Caco-2 (cell line): ENCODE results near the gene FOXR1. TPM values are rescaled to one million over a fixed set of nuclear protein-coding genes. Genes with fewer than 3 reads are reported as not detected.
A peak's percentile ranks its signal among the peaks of the same experiment; 100 is the strongest.

Experiments
- BruUV-seq: library from RNA; stranded (reverse); fragments of 400-500 nt; replicated peaks from 2 replicates; lab custom pipeline; 2021; lab: Mats Ljungman, UMichigan
- CTCF ChIA-PET: fragments of 300-600 bp; sonication (Branson Sonifier 250); formaldehyde crosslinking; loops from one replicate; lab custom pipeline; 2022; ENCODE audit warnings: antibody characterized with exemption; lab: Charles Lee
- POLR2A ChIA-PET: fragments of 300-600 bp; sonication (Branson Sonifier 250); formaldehyde crosslinking; loops from one replicate; lab custom pipeline; 2022; ENCODE audit warnings: antibody characterized with exemption; lab: Charles Lee
- DNase-seq, 2 experiments: peaks; one replicate each; pipeline versions ENCODE4 v3.0.0 to v3.0.0-alpha.2; 2020 to 2022
- H3K27me3 ChIP-seq: replicated peaks from 2 replicates; pipeline ENCODE4 v1.6.0; 2011; ENCODE audit warnings: low read length; ENCODE audit not compliant: control insufficient read depth, insufficient read depth
- H3K36me3 ChIP-seq: 2 replicates; pipeline ENCODE4 v1.5.1; 2011; ENCODE audit warnings: low read length; ENCODE audit not compliant: control insufficient read depth, insufficient read depth
- H3K4me1 ChIP-seq: fragments of 250-450 bp; sonication (Bioruptor Pico); 2 replicates; pipeline ENCODE4 v1.5.1; 2020; ENCODE audit warnings: mild to moderate bottlenecking
- H3K4me3 ChIP-seq: 2 replicates; pipeline ENCODE4 v1.5.1; 2011; ENCODE audit warnings: low read depth, mild to moderate bottlenecking, control low read depth, low read length
- H3K9me3 ChIP-seq: fragments of 250-450 bp; sonication (Bioruptor Pico); 2 replicates; pipeline ENCODE4 v1.5.1; 2020; ENCODE audit warnings: mild to moderate bottlenecking, moderate library complexity
- H3K27ac Mint-ChIP-seq: one replicate; pipeline ENCODE4 v1.8.0; 2022; ENCODE audit warnings: mixed read lengths; ENCODE audit not compliant: unreplicated experiment
- H3K27me3 Mint-ChIP-seq: one replicate; pipeline ENCODE4 v1.8.0; 2022; ENCODE audit warnings: mixed read lengths; ENCODE audit not compliant: insufficient read depth, unreplicated experiment
- H3K36me3 Mint-ChIP-seq: one replicate; pipeline ENCODE4 v1.8.0; 2022; ENCODE audit warnings: mild to moderate bottlenecking, mixed read lengths; ENCODE audit not compliant: insufficient read depth, unreplicated experiment
- H3K4me1 Mint-ChIP-seq: one replicate; pipeline ENCODE4 v1.8.0; 2022; ENCODE audit warnings: low read depth, mixed read lengths; ENCODE audit not compliant: unreplicated experiment
- H3K4me3 Mint-ChIP-seq: one replicate; pipeline ENCODE4 v1.8.0; 2022; ENCODE audit warnings: mild to moderate bottlenecking, moderate library complexity, mixed read lengths; ENCODE audit not compliant: unreplicated experiment
- H3K9me3 Mint-ChIP-seq: one replicate; pipeline ENCODE4 v1.8.0; 2022; ENCODE audit warnings: mixed read lengths; ENCODE audit not compliant: unreplicated experiment
- CTCF ChIP-seq, 2 experiments: fragments of 200-600 bp in 1 of 2; IDR thresholded peaks; 1 replicate in 1 of 2; 2 replicates in 1 of 2; pipeline versions ENCODE4 v1.5.1 to v1.8.0; 2011 to 2022; ENCODE audit warnings: antibody characterized with exemption in 1 of 2, control low read depth in 1 of 2, inconsistent platforms in 1 of 2, low read depth in 1 of 2, low read length in 1 of 2, mild to moderate bottlenecking in 1 of 2, moderate library complexity in 1 of 2; ENCODE audit not compliant: insufficient read depth in 1 of 2, severe bottlenecking in 1 of 2, unreplicated experiment in 1 of 2
- intact Hi-C: fragments of 100-400 bp; cut with micrococcal nuclease; formaldehyde crosslinking; loops from one replicate; pipeline ENCODE4 v1.10.0; 2022; ENCODE audit not compliant: unreplicated experiment
- total RNA-seq: library from RNA; stranded (reverse); gene quantifications from 2 replicates; pipeline ENCODE4 v1.2.3, GENCODE V29; 2022

Gene FOXR1
- total RNA-seq, 1 experiment from 2014 or later: not detected

DNA sequence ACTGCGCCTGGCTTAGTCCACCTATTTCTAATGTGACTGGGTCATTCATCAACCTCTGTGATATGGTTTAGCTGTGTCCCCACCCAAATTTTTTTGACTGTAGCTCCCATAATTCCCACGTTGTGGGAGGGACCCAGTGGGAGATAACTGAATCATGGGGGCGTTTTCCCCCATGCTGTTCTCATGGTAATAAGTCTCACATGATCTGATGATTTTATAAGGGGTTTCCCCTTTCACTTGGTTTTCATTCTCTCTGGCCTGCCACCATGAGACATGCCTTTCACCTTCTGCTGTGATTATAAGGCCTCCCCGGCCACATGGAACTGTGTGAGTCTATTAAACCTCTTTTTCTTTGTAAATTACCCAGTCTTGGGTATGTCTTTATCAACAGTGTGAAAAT lies 35.1 kb downstream of the FOXR1 start:
- Histone ChIP-seq H3K9me3 (no peaks in the 10 kb centered on the region), H3K4me3 (no peak overlapping the region), H3K27me3 (no peaks in the 10 kb centered on the region), H3K4me1 (no peaks in the 10 kb centered on the region), H3K36me3 (peaks cover 9% of the 10 kb centered on the region)
- intact Hi-C loops: no loop called here
- H3K9me3 Mint-ChIP-seq: no peaks in the 10 kb centered on the region
- H3K4me1 Mint-ChIP-seq: no peaks in the 10 kb centered on the region
- DNase-seq: no peak
- peaks cover 95% of the 10 kb centered on the region for H3K36me3 Mint-ChIP-seq
- POLR2A ChIA-PET: no interaction called here
- BruUV-seq: no TSS peak
- CTCF ChIA-PET: no interaction called here
- H3K27me3 Mint-ChIP-seq: no peaks in the 10 kb centered on the region
- H3K27ac Mint-ChIP-seq: no peak overlapping the region
- TF ChIP-seq CTCF (IDR thresholded peaks at IDR 0.05; ENCODE audit: insufficient read depth in 1 of 2, low read depth in 1 of 2, low read length in 1 of 2, severe bottlenecking in 1 of 2, unreplicated experiment in 1 of 2): no peak
- H3K4me3 Mint-ChIP-seq: no peak overlapping the region

DNA sequence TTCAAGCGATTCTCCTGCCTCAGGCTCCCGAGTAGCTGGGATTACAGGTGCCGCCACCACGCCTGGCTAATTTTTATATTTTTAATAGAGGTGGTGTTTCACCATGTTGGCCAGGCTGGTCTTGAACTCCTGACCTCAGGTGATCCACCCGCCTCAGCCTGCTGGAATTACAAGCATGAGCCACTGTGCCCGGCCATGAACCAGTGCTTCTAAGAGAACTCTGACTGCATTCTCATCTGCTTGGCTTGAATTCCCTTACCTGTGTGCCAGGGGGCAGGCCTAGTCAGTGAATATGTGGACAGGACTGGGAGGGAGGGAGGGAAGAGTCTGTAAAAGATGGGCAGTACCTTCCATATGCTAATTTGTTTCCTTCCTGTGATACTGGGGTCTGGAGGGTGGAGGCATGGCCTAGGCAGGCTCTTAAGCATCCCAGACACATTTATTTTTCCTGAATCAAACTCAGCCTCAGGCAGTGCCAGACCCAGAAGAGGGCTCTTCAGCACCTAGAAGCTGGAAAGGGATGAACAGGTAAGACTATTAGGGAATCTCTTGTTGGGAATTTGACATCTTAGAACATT lies 40.0 kb downstream of the FOXR1 start:
- Mint-ChIP-seq H3K4me3 (no peak overlapping the region), H3K27ac (no peak overlapping the region), H3K4me1 (peaks cover 6% of the 10 kb centered on the region), H3K27me3 (no peaks in the 10 kb centered on the region), H3K36me3 (peaks cover 95% of the 10 kb centered on the region), H3K9me3 (no peaks in the 10 kb centered on the region)
- Histone ChIP-seq H3K9me3 (no peaks in the 10 kb centered on the region), H3K4me3 (no peak overlapping the region), H3K4me1 (peaks cover 13% of the 10 kb centered on the region), H3K27me3 (no peaks in the 10 kb centered on the region), H3K36me3 (peaks cover 11% of the 10 kb centered on the region)
- BruUV-seq: no TSS peak
- no peak for TF ChIP-seq CTCF (IDR thresholded peaks at IDR 0.05; ENCODE audit: insufficient read depth in 1 of 2, low read depth in 1 of 2, low read length in 1 of 2, severe bottlenecking in 1 of 2, unreplicated experiment in 1 of 2)
- intact Hi-C loops: no loop called here
- CTCF ChIA-PET: no interaction called here
- POLR2A ChIA-PET: no interaction called here
- no peak for DNase-seq

- Mint-ChIP-seq H3K27me3 (no peaks in the 10 kb centered on the region), H3K9me3 (no peaks in the 10 kb centered on the region), H3K4me1 (peaks cover 6% of the 10 kb centered on the region), H3K27ac (peak overlapping the region; percentile 11), H3K36me3 (peaks cover 95% of the 10 kb centered on the region), H3K4me3 (no peak overlapping the region)
- BruUV-seq: no TSS peak
- DNase-seq: no peak
- Histone ChIP-seq H3K9me3 (no peaks in the 10 kb centered on the region), H3K36me3 (peaks cover 12% of the 10 kb centered on the region), H3K4me3 (no peak overlapping the region), H3K27me3 (no peaks in the 10 kb centered on the region), H3K4me1 (peaks cover 18% of the 10 kb centered on the region)
- intact Hi-C loops: no loop called here
- POLR2A ChIA-PET: interaction anchor here (0.5 kb wide), 2 partner anchors 44 to 111 kb away, joined by 5 read pairs; no protein-coding TSS in a partner anchor
- no peak for TF ChIP-seq CTCF (IDR thresholded peaks at IDR 0.05; ENCODE audit: insufficient read depth in 1 of 2, low read depth in 1 of 2, low read length in 1 of 2, severe bottlenecking in 1 of 2, unreplicated experiment in 1 of 2)
- CTCF ChIA-PET: interaction anchor here (1.3 kb wide), 1 partner anchor 101 kb away, joined by 3 read pairs; no protein-coding TSS in a partner anchor
These were observed 41.1 kb downstream of the FOXR1 start for GRCh38 chr11:119012629-119013170.
